Kidney (tissue), 14 donors: ENCODE data around the gene CHAC1. TPM values are rescaled to one million over a fixed set of nuclear protein-coding genes. Genes with fewer than 3 reads are reported as not detected.

ENCODE experiments used
- DNase-seq, 5 donors: peaks; one replicate each; pipeline ENCODE4 v3.0.0-alpha.2; 2013 to 2020
- FAIRE-seq: peaks from 2 replicates; lab custom pipeline; 2012; peaks lifted over from hg19 to GRCh38; lab: Jason Lieb, UNC
- H3K27ac ChIP-seq, 2 donors: one replicate each; pipeline ENCODE4 v1.7.0; 2013; ENCODE audit warnings: low read depth in 2 of 2, low read length in 2 of 2, inconsistent platforms in 1 of 2
- H3K27me3 ChIP-seq: one replicate; pipeline ENCODE4 v1.7.1; 2013; ENCODE audit warnings: low read length, inconsistent platforms; ENCODE audit not compliant: control insufficient read depth, insufficient read depth
- H3K36me3 ChIP-seq, 3 donors: one replicate each; pipeline versions ENCODE4 v1.7.0 to v1.7.1; 2013; ENCODE audit warnings: low read length in 3 of 3, control low read depth in 1 of 3, inconsistent platforms in 1 of 3; ENCODE audit not compliant: insufficient read depth in 3 of 3, control insufficient read depth in 2 of 3
- H3K4me1 ChIP-seq, 3 donors: one replicate each; pipeline versions ENCODE4 v1.7.0 to v1.7.1; 2013; ENCODE audit warnings: low read length in 3 of 3, inconsistent platforms in 1 of 3, low read depth in 1 of 3; ENCODE audit not compliant: control insufficient read depth in 2 of 3, insufficient read depth in 2 of 3
- H3K4me3 ChIP-seq, 3 donors: one replicate each; pipeline versions ENCODE4 v1.7.0 to v1.8.1; 2013; ENCODE audit warnings: low read length in 3 of 3, control low read depth in 1 of 3, inconsistent platforms in 1 of 3
- H3K9ac ChIP-seq, 3 donors: one replicate each; pipeline versions ENCODE4 v1.7.0 to v1.7.1; 2013; ENCODE audit warnings: low read length in 3 of 3, control low read depth in 1 of 3, inconsistent platforms in 1 of 3
- H3K9me3 ChIP-seq, 3 donors: one replicate each; pipeline versions ENCODE4 v1.7.0 to v1.7.1; 2013; ENCODE audit warnings: low read length in 3 of 3, control low read depth in 1 of 3, inconsistent platforms in 1 of 3; ENCODE audit not compliant: control insufficient read depth in 2 of 3, insufficient read depth in 1 of 3
- CTCF ChIP-seq: IDR thresholded peaks from 3 replicates; pipeline ENCODE4 v1.5.1; 2012; ENCODE audit warnings: mild to moderate bottlenecking, moderate library complexity, borderline replicate concordance; ENCODE audit not compliant: insufficient read depth; ENCODE audit errors: extremely low read depth
- intact Hi-C: fragments of 100-400 bp; cut with DNase I; formaldehyde crosslinking; loops from one replicate; pipeline ENCODE4 v1.11.1; 2022
- polyA plus RNA-seq: library from polyadenylated mRNA; stranded (reverse); fragments of 350-450 nt; fragmentation: Illumina TruSeq; extraction: RNeasy Lipid Tissue Mini Kit (QIAGEN cat#74804); gene quantifications from one replicate; pipeline ENCODE4 v1.2.3, GENCODE V29; 2014; ENCODE audit warnings: low read depth, low replicate concordance; ENCODE audit not compliant: insufficient read depth
- total RNA-seq: library from RNA; stranded (reverse); fragmentation: NEBNext Ultra II Directional; extraction: Animal tissue kit (Norgen Biotek cat#: 25700); gene quantifications from one replicate; pipeline ENCODE4 v1.2.1, GENCODE V29; 2021
- donor health status: control.
- donor health status: control.
- donor health status: control.
- donor health status: control.
- donor health status: control.
- donor health status: DM: yes; HTN: yes; CAD: no.
- donor health status: Normal renal cell carcinoma (clear cell type).

Gene CHAC1
- total and polyA plus RNA-seq, 2 donors from 2014 or later: 4.7 to 21.1 TPM

- FAIRE-seq (no peak), DNase-seq (no peak)
- Histone ChIP-seq H3K9ac (no peak overlapping the region), H3K27me3 (no peaks in the 10 kb centered on the region), H3K36me3 (peaks cover 5 to 56% (median 44%) of the 10 kb centered on the region in 3 donors), H3K9me3 (no peaks in the 10 kb centered on the region), H3K4me1 (no peaks in the 10 kb centered on the region), H3K27ac (no peak overlapping the region), H3K4me3 (no peak overlapping the region)
- intact Hi-C loops: no loop called here
- no peak for TF ChIP-seq CTCF
These were observed 25.3 kb downstream of the CHAC1 start for GRCh38 chr15:40978562-40978961.

GRCh38 chr15:40981186-40981585 is 27.9 kb downstream of the CHAC1 start:
- FAIRE-seq: no peak
- intact Hi-C loops: no loop called here
- DNase-seq: no peak
- Histone ChIP-seq H3K9ac (no peak overlapping the region), H3K27ac (no peak overlapping the region), H3K4me3 (no peak overlapping the region), H3K36me3 (peaks cover 8 to 80% (median 60%) of the 10 kb centered on the region in 3 donors), H3K9me3 (no peaks in the 10 kb centered on the region), H3K27me3 (no peaks in the 10 kb centered on the region), H3K4me1 (no peaks in the 10 kb centered on the region)
- TF ChIP-seq CTCF: no peak

- Histone ChIP-seq H3K4me1 (no peaks in the 10 kb centered on the region), H3K9me3 (no peaks in the 10 kb centered on the region), H3K27me3 (no peaks in the 10 kb centered on the region), H3K27ac (peak overlapping the region in 1 of 2 donors; percentile 2), H3K36me3 (peaks cover 10 to 87% (median 68%) of the 10 kb centered on the region in 3 donors), H3K4me3 (no peak overlapping the region), H3K9ac (no peak overlapping the region)
- intact Hi-C loops: no loop called here
- FAIRE-seq (no peak), DNase-seq (no peak)
- no peak for TF ChIP-seq CTCF
These were observed 29.6 kb downstream of the CHAC1 start for GRCh38 chr15:40982855-40983254.

GRCh38 chr15:40984406-40984805 is 31.1 kb downstream of the CHAC1 start:
- Histone ChIP-seq H3K9me3 (no peaks in the 10 kb centered on the region), H3K27ac (no peak overlapping the region), H3K27me3 (no peaks in the 10 kb centered on the region), H3K4me3 (no peak overlapping the region), H3K4me1 (no peaks in the 10 kb centered on the region), H3K9ac (no peak overlapping the region), H3K36me3 (peaks cover 10 to 73% (median 58%) of the 10 kb centered on the region in 3 donors)
- intact Hi-C loops: no loop called here
- TF ChIP-seq CTCF: no peak
- FAIRE-seq: no peak
- no peak for DNase-seq
